ENCODE data around the gene MTX1.
A peak's percentile ranks its signal among the peaks of the same experiment; 100 is the strongest.

MTX1 gene

GRCh38 chr1:155256058-155256852 lies 47.8 kb downstream of the MTX1 start:
- DNase-seq (ENCODE audit: low read depth) = no peak
- H3K4me3 ChIP-seq (ENCODE audit: low read length) = peak overlapping the region; percentile 80
- TF ChIP-seq CTCF (conservative IDR thresholded peaks at IDR 0.05; ENCODE audit: low read length) = no peak

GRCh38 chr1:155260276-155260675 lies 51.8 kb downstream of the MTX1 start:
- no peak for TF ChIP-seq CTCF (conservative IDR thresholded peaks at IDR 0.05; ENCODE audit: low read length)
- no peak overlapping the region for H3K4me3 ChIP-seq (ENCODE audit: low read length)
- no peak for DNase-seq (ENCODE audit: low read depth)

DNA sequence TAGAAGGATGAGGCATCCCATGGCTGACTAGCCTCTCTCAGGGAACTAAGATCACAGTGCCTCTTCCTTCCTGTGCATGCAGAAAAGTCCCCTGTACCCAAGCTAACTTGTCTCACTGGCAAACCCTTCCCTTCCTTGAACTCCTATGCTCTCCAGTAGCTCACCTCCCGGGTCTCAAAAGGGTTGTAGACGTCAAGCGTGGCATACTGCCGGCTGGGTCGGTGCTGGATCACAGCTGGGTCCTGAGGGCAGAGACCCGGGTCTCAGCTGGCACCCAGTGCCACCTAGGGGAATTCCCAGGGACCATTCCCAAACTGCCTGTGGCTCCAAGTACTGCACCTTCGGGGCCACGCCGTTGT lies 53.0 kb downstream of the MTX1 start:
- peak; percentile 3; the same call in 1 of the 2 replicates for TF ChIP-seq CTCF (conservative IDR thresholded peaks at IDR 0.05; ENCODE audit: low read length)
- DNase-seq (ENCODE audit: low read depth) = no peak
- H3K4me3 ChIP-seq (ENCODE audit: low read length) = peak overlapping the region; percentile 97

DNA sequence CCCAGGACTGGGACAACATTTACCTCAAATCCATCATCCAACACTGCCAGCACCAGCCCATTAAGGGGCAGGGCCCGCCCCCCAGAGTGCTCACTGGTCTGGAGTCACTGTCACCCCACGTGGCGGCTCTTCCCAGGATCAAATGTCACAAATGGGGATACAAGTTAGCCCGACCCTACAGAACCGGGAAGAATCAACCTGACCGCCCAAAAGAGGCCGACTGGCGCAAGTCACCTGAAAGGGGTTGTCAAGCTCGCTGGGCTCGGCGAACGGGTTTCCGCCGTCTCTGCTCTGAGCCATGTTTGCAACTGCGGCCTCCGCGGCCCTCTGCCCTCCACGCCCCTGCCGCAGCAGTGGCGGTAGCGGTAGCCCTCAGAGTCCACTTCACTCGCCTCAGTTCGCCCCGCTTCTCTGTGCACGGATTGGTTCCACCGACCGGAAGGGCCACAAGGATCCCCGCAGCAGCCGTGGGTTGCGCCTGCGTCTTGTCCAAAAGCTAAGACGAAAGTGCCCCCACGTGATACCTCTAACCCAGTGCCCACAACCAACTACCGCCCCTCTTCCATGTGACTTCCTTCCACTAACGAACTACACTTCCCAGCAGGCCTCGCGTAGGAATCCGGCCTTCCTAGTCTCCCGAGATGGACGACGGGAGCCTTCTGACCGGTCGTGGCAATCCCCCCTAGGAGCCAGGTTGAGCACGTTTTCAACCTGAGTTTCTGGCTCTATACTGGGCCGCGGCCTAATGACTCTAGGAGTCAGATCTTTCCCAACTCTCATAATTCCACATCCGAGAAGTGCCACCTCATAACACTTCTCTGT lies 53.6 kb downstream of the MTX1 start, which contains the start of gene SCAMP3:
Gene SCAMP3 (minus strand): TSS at position 509 of the 822 bp plus-strand sequence. CDS start 209 bp downstream, at position 300.
- peak within 1 kb of the TSS; percentile 97 for H3K4me3 ChIP-seq (ENCODE audit: low read length)
- no peak for TF ChIP-seq CTCF (conservative IDR thresholded peaks at IDR 0.05; ENCODE audit: low read length)
- DNase-seq (ENCODE audit: low read depth) = peak; percentile 98

DNA sequence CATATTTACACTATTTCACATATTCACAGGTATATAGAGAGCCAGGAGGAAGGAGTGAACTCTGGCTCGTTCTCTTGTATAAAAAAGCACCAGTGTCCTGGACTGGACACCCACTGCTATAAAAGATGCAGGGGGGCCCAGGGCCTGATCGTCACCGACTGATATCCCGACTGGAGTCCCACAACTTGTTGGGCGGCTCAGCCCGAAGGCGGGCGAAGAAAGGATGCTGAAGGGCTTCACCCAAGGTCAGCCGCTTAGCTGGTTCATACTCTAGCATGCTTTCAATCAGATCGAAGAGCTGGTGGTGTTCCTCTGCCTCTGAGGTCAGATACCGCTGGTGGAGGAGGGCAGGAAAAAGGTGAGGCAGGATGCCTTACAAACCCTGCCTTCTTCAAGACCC lies 54.6 kb downstream of the MTX1 start:
- TF ChIP-seq CTCF (conservative IDR thresholded peaks at IDR 0.05; ENCODE audit: low read length) = no peak
- no peak overlapping the region for H3K4me3 ChIP-seq (ENCODE audit: low read length)
- DNase-seq (ENCODE audit: low read depth) = no peak

Measured in AG10803 (cell line).